ENCODE measurements around the gene IDE. TPM values are rescaled to one million over a fixed set of nuclear protein-coding genes. Genes with fewer than 3 reads are reported as not detected.

Gene IDE
- total RNA-seq, 1 donor from 2014 or later: 26.3 TPM

GRCh38 chr10:92506336-92506735, 67.6 kb downstream of the IDE start:
- intact Hi-C loops (cut with DNase I): no loop called here
- Histone ChIP-seq H3K4me1 (no peaks in the 10 kb centered on the region), H3K27me3 (ENCODE audit: low read depth) (no peaks in the 10 kb centered on the region), H3K9me3 (no peaks in the 10 kb centered on the region), H3K4me3 (no peak overlapping the region), H3K27ac (no peak overlapping the region), H3K36me3 (peaks cover 80% of the 10 kb centered on the region)
- DNase-seq (no peak), ATAC-seq (no peak)
- no peak for TF ChIP-seq CTCF (IDR thresholded peaks at IDR 0.05)

DNA sequence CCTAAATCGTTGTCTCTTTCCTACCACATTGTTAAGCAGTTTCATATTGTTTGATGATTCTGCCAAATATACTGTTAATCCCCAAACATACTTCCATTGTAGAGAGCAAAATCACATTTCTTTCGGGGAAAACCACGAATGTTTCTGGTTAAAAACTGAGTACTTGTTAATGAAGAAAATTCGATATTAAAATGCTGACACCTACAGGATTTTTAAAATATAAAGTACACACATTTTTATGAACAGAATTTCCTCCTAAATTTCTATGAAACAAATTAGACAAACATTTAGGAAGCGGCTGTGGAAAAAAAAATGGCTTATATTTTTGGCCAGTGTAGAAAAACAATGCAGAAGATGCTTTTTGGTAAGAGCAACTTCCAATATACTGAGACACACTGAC, 68.8 kb downstream of the IDE start:
- H3K27me3 ChIP-seq (ENCODE audit: low read depth): no peaks in the 10 kb centered on the region
- intact Hi-C loops (cut with DNase I): no loop called here
- TF ChIP-seq CTCF (IDR thresholded peaks at IDR 0.05): no peak
- ATAC-seq (no peak), DNase-seq (no peak)
- H3K4me1 ChIP-seq: no peaks in the 10 kb centered on the region
- no peaks in the 10 kb centered on the region for H3K9me3 ChIP-seq
- no peak overlapping the region for H3K27ac ChIP-seq
- H3K4me3 ChIP-seq: no peak overlapping the region
- peaks cover 89% of the 10 kb centered on the region for H3K36me3 ChIP-seq

DNA sequence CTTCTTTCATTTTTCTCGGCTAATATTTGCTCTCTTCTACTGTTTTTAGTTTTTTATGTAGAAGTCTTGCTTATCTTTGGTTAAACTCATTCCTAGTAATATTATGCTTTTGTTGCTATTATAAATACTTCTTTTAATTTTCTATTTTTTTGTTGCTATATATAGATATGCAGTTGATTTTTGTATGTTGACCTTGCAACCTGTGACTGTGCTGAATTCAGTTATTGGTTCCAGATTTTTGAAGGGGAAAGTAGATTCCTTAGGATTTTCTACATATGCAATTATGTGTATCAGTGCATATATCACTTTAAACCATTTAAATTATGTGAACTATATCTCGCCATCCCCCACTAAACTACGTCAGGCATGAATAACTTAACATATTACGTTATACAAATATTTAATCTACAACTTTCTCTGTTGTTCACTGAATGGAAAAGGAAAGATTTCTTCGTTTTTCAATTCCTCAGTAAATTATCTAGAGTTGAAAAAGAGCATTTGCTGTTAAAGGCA, 71.5 kb downstream of the IDE start:
- no peaks in the 10 kb centered on the region for H3K4me1 ChIP-seq
- no peak for ATAC-seq
- DNase-seq: no peak
- no peaks in the 10 kb centered on the region for H3K9me3 ChIP-seq
- no peaks in the 10 kb centered on the region for H3K27me3 ChIP-seq (ENCODE audit: low read depth)
- TF ChIP-seq CTCF (IDR thresholded peaks at IDR 0.05): no peak
- intact Hi-C loops (cut with DNase I): no loop called here
- no peak overlapping the region for H3K4me3 ChIP-seq
- H3K36me3 ChIP-seq: peaks cover 79% of the 10 kb centered on the region
- no peak overlapping the region for H3K27ac ChIP-seq

GRCh38 chr10:92493362-92493761, 80.5 kb downstream of the IDE start:
- no peak overlapping the region for H3K4me3 ChIP-seq
- DNase-seq (no peak), ATAC-seq (no peak)
- H3K36me3 ChIP-seq: peaks cover 79% of the 10 kb centered on the region
- no peaks in the 10 kb centered on the region for H3K27me3 ChIP-seq (ENCODE audit: low read depth)
- H3K27ac ChIP-seq: no peak overlapping the region
- intact Hi-C loops (cut with DNase I): no loop called here
- H3K4me1 ChIP-seq: no peaks in the 10 kb centered on the region
- H3K9me3 ChIP-seq: no peaks in the 10 kb centered on the region
- TF ChIP-seq CTCF (IDR thresholded peaks at IDR 0.05): no peak

GRCh38 chr10:92492748-92493240, 81.1 kb downstream of the IDE start:
- peaks cover 82% of the 10 kb centered on the region for H3K36me3 ChIP-seq
- H3K4me1 ChIP-seq: no peaks in the 10 kb centered on the region
- DNase-seq (no peak), ATAC-seq (no peak)
- no peak overlapping the region for H3K4me3 ChIP-seq
- no peaks in the 10 kb centered on the region for H3K27me3 ChIP-seq (ENCODE audit: low read depth)
- no peak overlapping the region for H3K27ac ChIP-seq
- no peak for TF ChIP-seq CTCF (IDR thresholded peaks at IDR 0.05)
- no peaks in the 10 kb centered on the region for H3K9me3 ChIP-seq
- intact Hi-C loops (cut with DNase I): no loop called here

Data from lower lobe of right lung (tissue), 2 donors.